DMS53 treated with DMSO at 0.1 percent for 48 hours (cell line): ENCODE measurements around the gene ANO10.

Experiments
- DNase-seq: peaks from one replicate; lab custom pipeline; 2025; ENCODE audit not compliant: unreplicated experiment; lab: John Stamatoyannopoulos, UW

ANO10 gene

DNA sequence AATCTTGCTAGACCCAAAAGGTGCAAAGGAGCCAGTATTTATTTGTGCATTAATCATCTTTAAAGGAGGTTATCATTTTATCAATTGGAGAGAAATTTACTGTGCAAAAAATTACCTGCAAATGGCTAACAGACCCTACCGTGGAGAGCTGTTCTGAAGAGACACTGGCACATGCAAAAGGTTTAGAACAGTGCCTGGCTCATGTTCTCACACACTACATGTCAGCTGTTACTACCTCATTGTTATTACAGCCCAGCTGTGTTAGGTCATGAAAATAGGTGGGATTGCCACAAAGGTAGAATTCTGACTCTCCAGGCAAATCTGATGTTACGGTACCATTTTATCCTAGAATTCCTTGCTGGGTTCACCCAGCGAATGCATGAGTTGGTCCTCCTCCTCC is 198.2 kb downstream of the ANO10 start:
- no peak for DNase-seq

GRCh38 chr3:43423142-43423541 is 198.7 kb downstream of the ANO10 start:
- no peak for DNase-seq

DNA sequence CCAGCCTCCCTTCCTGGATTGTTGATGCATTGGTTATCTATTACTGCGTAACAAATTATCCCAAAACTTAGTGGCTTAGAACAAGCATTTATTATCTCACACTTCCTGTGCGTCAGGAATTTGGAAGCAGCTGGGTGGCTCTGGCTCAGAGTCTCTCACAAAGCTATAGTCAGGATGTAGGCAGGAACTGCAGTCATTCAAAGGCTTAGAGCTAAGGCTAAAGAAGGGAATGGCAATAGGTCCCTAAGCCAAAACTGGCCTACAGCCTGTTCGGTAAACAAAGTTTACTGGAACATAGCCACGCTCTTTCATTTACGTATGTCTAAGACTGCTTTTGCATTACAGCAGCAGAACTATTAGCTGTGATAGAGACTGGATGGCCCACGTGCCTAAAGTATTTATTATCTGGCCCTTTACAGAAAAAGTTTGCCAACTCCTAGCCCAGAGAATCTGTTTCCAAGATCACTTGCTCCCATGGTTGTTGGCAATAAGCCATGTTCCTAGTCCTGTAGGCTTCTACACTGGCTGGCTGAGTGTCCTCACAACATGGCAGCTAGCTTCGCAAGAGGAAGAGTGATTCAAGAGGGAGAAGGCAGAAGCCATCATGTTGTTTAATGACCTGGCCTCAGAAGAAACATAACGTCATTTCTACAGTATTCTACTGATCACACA is 203.1 kb downstream of the ANO10 start:
- no peak for DNase-seq

DNA sequence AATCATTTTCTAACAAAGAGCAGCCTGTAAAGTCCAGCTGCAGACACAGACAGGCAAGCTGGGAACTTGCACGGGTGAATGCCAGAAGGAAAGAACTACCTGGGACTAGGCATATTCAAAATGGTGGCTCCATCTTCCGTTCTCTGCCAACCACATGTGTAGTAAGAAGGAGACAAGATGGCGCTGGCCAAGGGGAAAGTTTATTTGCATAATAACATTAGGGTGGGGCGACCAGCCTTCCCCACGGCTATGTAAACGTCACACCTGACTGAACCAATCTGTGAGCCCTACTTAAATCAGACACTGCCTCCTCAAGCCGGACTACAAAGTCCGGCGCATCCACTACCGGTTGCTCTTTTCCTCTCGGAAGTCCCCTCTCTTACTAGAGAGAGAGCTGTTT is 204.7 kb downstream of the ANO10 start:
- DNase-seq, result no peak

DNA sequence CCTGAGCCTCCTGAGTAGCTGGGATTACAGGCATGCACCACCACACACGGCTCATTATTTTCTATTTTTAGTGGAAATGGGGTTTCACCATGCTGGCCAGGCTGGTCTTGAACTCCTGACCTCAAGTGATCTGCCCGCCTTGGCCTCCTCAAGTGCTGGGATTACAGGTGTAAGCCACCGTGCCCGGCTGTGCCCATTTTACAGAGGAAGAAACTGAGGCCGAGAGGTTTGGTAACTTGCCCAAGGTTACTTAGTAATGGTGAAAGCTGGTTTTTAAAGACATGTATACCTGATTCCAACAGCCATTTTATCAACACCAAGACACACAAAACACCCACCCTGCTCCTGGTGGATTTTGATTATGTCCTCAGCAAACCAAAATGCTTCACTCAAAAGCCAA is 206.7 kb downstream of the ANO10 start:
- no peak for DNase-seq

DNA sequence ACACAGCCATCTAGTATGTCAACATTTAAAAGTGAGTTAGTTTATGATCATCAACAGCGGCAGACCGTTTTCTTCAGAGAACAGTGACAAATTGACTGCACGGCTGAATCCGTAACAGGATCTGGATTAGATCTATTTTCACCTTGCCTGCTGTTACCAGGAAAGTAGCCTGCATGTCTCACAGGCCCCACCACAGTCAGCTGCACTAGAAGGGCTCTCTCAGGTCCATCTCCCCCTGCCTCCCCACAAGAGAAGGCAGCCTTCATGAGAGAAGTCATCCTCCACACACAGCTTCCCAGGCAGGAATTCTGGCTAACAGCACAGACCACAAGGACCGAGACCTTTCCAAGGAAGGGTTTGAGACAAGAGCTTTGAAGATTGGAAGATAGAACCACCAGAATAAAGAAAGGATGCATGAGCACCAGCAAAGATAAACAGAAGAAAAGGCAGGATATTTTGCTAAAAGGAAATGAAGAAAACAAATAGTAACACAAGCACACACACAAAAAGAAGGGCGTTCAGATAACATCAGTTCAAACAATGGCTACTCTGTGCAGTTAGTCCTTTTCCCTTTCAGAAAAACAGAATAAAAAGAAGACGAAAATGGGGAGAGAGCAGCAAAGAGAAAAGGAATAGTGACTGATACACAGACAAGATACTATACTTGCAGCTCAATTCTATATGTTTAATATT is 208.0 kb downstream of the ANO10 start:
- DNase-seq, result no peak

DNA sequence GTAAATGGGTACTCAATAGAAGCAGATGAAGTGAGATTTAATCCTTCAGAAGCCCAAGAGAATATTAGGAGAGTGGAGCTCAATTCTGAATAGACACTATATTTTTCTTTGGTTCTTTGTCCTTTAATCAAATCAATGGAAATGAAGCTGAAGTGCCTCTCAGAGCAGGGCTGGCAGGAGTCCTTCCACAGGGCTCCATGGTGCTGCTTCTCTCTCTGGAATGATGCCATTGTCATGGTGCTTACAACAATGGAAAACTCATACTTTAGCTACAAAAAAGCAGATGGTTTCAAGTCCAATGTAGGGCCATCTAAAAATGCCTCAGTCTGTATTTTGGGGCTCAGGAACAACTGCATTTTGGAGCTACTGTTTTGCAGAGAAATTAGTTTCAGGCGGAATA is 210.4 kb downstream of the ANO10 start:
- no peak for DNase-seq

DNA sequence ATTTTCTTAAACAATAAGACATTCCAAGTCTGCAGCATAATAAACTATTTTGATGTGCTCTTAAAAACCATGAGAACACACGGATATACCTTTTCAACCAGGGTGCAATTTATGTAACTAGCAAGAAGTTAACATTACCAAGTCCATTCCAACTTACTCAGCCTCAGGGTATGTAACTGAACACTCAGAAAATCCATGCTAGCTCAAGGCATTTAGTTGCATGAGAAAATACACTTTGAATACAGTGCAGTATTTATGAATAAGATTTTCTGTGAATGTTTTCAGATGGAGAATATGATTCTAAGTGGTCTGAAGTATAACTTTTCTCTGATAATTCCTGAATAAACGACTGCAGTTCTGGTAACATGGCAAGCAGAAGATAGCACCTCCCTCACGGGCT is 211.2 kb downstream of the ANO10 start:
- DNase-seq, result no peak

- no peak for DNase-seq
Measured at GRCh38 chr3:43409506-43409905, 212.3 kb downstream of the ANO10 start.

DNA sequence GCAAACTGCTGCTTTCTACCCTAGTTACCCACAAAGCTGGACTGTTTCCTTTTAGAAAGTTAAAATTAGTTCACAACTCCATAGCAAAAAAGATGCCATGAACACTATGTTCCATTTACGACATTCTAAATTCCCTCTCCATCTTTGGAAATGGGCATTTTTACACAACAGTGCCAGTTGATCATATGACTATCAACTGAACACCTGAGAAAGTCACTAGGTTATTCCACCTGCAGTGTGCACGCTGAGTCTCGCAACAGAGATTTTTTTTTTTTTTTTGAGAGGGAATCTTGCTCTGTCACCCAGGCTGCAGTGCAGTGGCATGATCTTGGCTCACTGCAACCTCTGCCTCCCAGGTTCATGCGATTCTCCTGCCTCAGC is 215.2 kb downstream of the ANO10 start:
- DNase-seq, result no peak

- no peak for DNase-seq
Measured at GRCh38 chr3:43405888-43406642, 215.7 kb downstream of the ANO10 start.

DNA sequence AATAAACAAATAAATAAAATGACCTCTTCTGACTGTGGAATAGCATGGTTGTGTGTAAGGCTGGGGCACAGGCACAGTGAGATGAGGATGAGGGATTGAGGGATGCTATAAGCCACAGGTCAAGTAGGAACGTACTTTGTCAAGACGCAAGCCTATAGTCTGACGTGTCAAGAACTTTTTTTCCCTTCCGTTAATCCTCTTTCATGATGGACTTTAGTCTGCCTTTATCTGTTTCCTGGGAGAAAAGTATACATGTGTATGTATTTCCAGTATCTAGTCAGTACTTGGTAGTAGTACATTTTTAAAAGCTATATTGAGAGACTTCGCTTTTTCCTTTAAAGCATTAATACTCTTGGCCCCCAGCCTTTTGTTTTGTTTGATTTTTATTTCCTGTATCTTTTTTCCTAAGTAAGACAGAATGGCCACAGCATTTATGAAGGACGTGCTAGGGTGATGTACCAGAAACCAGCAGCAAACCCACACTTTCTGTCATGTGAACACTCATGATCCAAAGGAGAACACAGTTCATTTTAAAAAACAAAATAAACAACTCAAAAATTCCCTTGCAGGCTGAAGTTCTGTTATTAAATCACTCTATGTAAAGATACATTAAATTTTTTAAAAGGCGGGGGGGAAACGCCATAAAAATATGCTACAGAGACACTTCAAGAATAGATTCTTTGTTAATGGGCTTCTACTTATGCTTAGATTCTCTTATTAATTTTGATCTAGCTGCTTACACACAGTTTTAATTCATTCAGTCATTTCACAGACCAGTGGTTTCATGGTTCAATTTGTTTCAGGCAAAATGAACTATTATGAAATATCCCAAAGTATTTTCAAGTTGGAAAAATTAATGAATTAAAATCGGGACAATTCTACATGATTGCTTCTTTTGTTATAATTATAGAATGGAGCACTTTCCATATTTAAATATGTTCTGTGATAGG is 220.8 kb downstream of the ANO10 start:
- no peak for DNase-seq

- DNase-seq, result no peak
Measured at GRCh38 chr3:43400167-43400566, 221.6 kb downstream of the ANO10 start.

- DNase-seq, result no peak
Measured at GRCh38 chr3:43399034-43399433, 222.8 kb downstream of the ANO10 start.

DNA sequence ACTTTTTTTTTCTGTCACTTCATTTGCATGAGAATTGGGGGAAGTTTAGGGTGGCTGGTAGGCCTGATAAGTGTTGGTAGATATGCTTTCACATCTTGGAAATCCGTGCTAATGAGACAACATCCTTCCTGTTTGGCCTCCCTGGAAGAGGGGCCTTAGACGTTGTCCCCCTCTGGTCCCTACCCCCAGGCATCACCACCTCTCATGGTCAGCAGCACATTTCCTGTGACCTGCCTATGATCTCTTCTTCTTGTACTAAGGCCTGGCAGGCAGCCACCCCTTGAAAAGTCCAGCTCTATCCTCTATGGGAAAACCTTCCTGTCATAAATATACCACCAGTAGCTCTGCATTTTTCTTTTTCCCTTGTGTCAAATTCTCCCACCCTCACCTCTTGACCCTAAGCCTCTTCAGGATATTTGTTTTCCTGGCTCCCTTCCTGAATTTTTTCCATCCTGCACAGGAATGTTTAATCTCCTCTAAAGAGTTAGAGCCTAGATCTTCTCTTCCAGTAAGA is 227.7 kb downstream of the ANO10 start:
- no peak for DNase-seq

- no peak for DNase-seq
Measured at GRCh38 chr3:43391621-43392020, 230.2 kb downstream of the ANO10 start.

DNA sequence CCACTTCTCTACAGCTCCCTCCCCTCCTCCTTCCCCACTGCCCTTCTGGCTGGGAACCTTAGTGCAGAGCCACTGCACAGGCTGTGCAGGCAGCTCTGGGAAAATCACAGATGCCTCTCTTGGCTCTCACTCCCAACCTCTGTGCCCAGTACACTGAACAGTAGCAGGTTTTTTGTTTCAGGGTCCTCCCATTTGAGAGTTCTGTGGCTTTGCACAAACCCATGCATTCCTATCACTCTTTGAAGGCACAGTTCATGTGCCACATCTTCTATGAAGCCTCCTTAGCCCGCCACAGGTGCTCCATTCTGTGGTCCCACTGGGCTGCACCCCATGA is 231.6 kb downstream of the ANO10 start:
- no peak for DNase-seq

DNA sequence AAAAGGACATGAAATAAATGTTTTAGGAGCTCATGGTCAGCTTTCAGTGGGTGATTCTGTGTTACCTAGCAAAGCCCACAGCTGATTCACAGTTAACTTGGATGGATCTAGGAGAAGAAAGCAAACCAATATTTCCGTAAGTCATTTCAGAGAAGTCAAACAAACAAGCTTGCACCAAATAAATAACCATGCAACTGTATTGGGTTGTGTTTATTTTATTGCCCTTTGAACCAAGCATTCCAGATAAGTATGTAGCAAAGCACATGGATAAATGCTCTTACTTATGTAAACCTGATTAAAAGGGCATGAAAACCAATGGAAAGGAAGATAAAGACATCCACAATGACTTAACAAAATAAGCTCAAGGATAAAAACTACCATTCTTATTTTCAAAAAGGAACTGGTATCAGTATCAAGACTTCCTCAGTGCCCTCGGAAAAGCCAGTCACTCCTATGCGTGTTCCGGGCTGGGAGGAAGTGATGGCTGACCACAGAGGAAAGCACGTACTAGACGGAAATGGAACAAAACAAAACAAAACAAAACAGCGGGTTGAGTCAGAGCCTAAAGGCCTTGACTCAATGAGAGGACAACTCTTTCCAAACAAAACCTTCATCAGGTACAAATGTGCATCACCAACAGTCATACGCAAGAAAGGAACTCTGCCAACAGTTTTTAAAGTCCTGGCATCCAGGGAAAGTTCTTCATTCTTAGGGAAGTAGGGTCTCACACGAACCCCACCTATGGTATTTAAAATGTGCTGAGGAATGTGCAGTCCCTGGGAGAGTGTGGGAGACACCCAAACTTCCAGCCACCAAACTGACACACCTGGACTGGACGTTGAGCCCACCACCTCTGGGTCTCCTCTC is 232.2 kb downstream of the ANO10 start:
- DNase-seq, result no peak

DNA sequence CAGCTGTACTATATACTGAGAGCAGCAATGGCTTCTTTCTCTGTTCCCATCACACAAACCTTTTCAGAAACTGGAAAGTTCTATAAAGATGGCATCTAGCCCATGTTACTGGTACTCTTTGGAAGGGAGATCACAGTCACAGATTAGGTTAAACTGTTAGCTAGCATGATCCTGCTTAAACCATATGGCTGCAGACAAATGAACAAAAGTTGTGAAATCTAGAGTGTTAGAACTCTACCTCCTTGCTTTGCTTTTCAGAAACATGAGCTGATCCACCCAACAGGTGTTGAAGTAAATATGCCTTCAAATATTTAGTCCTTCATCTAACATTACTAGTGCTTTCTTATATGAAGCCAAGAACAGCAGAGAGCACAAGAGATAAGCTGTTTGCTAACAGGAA is 232.9 kb downstream of the ANO10 start:
- DNase-seq, result no peak

DNA sequence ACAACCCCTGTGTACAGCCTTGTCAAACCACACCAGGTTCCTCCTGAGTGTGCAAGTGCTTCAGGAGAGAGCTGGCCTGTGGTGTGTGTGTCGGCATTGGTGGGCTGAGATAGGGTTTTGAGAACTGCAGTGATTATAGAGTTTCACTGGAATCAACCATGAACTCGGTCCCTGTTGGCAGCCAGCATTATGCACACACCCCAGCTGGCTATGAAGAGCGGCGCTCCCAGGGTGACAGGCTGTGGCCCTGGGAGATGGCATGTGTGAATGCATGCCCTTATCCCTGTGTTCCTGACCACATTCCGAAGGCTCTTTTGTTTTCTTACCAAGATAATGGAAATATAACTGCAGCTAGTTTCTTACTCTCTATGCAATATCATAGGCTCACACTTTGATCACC is 233.6 kb downstream of the ANO10 start:
- DNase-seq, result no peak
